Measurements from ENCODE around the gene RABEP2.
A peak's percentile ranks its signal among the peaks of the same experiment; 100 is the strongest.

Gene RABEP2

DNA sequence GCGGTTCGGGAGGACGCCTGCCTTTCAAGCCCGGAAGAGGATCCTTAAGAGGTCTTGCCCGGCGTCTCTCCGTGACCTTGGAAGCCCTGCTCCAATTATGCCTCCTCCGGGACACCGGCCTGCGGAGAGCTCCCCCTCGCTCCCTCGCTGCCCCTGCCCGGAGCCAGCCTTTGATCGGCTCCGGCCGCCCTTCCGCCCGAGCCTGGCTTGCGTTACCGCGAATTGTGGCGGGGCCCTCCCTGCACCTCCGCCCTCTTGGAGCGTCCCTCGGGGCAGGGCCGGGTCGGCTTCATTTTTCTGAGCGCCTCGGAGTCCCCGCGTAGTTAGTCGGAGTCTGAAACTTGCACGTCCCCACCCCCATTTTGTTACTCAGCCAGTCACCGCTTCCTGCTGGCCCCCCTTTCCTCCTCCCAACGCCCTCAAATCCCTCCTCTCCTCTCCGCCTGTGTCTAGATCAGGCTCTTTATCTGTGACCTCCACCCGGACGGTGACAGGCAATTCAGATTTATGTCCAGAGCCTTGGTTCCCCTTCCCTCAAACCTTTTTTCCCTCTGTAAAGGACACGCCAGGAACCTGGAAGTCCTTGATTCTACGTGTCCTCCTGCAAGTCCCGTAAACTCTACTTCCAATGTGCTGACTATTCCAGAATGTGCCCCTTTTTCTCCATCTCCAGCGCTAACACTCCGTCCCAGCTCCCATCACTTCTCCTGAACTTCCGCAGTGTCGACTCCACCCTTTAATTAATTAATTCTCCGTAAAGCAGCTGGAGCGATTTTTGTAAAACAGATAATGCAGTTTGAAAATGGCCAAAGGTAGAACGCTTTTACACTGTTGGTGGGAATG, 569 bp upstream of the RABEP2 start:
- Mint-ChIP-seq H3K4me1 (ENCODE audit: low read depth in 2 of 2) (peaks cover 16 to 23% of the 10 kb centered on the region in 2 donors), H3K36me3 (ENCODE audit: insufficient read depth) (peaks cover 31% of the 10 kb centered on the region), H3K27ac (peak overlapping the region; percentile 95 to 96), H3K27me3 (no peaks in the 10 kb centered on the region), H3K9me3 (no peaks in the 10 kb centered on the region), H3K4me3 (peak overlapping the region; percentile 89 to 92)
- DNase-seq (peak; percentile 73 to 82 (median 76)), ATAC-seq (replicated peaks) (peak; percentile 73)

DNA sequence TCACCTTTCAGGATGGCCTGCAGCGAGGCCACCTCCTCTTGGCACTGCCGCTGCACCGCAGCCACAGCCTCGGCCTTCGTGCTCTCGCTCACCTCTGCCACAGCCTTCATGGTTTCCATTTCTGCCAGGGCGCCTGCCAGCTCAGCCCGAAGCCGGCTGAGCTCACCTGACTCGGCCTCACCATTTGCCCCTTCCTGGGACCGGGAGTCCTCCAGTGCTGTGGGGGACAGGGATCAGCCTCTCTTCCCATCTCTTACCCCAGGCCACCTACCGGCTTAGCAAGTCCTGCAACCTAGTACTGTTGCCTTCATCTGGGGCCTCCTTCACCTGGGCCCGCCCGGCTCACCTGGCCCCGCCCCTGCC, 658 bp downstream of the RABEP2 start:
- peaks cover 14 to 21% of the 10 kb centered on the region in 2 donors for H3K4me1 Mint-ChIP-seq (ENCODE audit: low read depth in 2 of 2)
- H3K4me3 Mint-ChIP-seq, result peak overlapping the region; percentile 89 to 92
- ATAC-seq (replicated peaks), result no peak
- peak overlapping the region; percentile 95 to 96 for H3K27ac Mint-ChIP-seq
- H3K9me3 Mint-ChIP-seq, result no peaks in the 10 kb centered on the region
- H3K36me3 Mint-ChIP-seq (ENCODE audit: insufficient read depth), result peaks cover 34% of the 10 kb centered on the region
- DNase-seq, result peak in 1 of 3 experiments; percentile 2
- no peaks in the 10 kb centered on the region for H3K27me3 Mint-ChIP-seq

DNA sequence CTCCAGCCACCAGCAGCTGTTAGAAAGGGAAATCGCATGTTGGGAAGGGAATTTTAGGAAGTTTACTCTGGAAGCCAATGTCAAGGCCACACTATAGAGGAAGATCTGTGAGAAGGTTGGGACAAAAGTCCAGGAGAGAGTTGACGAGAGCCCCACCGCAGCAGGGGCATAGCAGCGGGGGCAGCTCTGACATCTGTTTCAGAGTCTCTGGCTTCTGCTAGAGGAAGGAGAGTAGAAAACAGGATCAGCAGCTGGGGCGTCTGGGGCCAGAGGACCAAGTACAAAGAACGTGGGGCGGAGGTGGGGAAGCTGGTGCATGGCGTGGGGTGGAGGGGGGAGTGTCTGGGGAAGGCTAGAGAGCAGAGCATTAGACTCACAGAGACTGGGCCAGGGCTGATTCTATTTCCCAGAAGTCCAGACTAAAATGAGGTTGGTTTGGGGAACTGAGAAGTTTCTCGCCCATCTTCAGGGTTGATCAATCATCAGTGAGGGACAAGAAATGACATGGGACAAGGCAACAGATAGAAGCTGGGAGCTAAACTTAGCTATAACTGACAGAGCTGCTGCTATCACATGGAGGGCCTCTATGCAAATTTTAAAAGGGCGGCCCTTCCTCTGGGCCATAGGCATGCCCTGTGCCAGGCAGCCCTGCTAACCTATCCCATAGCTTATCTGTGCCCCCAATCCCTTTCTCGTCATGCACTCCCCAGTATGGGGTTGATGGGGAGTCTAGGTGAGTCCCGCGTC, 1.2 kb downstream of the RABEP2 start:
- Mint-ChIP-seq H3K9me3 (no peaks in the 10 kb centered on the region), H3K4me3 (peak overlapping the region; percentile 89 to 92), H3K27ac (peak overlapping the region; percentile 95 to 96), H3K27me3 (no peaks in the 10 kb centered on the region), H3K36me3 (ENCODE audit: insufficient read depth) (peaks cover 34% of the 10 kb centered on the region), H3K4me1 (ENCODE audit: low read depth in 2 of 2) (peaks cover 14 to 21% of the 10 kb centered on the region in 2 donors)
- ATAC-seq (replicated peaks) (no peak), DNase-seq (no peak)

DNA sequence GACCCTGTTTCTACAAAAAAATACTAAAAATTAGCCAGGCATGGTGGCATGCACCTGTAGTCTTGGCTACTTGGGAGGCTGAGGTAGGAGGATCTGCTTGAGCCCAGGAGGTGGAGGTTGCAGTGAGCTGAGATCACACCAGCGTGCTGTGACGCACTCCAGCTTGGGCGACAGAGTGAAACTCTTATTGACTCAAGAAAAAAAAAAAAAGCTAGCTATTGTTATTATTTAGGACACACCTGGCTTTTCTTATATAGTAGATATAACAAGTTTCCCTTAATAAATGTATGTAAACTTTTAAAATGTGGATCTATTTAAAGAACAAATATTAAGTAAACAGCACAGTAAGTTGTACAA, 1.8 kb downstream of the RABEP2 start:
- DNase-seq (no peak), ATAC-seq (replicated peaks) (no peak)
- peaks cover 14 to 21% of the 10 kb centered on the region in 2 donors for H3K4me1 Mint-ChIP-seq (ENCODE audit: low read depth in 2 of 2)
- H3K27me3 Mint-ChIP-seq, result no peaks in the 10 kb centered on the region
- no peaks in the 10 kb centered on the region for H3K9me3 Mint-ChIP-seq
- peak overlapping the region; percentile 61 to 95 for H3K27ac Mint-ChIP-seq
- peaks cover 37% of the 10 kb centered on the region for H3K36me3 Mint-ChIP-seq (ENCODE audit: insufficient read depth)
- peak overlapping the region; percentile 89 to 92 for H3K4me3 Mint-ChIP-seq

DNA sequence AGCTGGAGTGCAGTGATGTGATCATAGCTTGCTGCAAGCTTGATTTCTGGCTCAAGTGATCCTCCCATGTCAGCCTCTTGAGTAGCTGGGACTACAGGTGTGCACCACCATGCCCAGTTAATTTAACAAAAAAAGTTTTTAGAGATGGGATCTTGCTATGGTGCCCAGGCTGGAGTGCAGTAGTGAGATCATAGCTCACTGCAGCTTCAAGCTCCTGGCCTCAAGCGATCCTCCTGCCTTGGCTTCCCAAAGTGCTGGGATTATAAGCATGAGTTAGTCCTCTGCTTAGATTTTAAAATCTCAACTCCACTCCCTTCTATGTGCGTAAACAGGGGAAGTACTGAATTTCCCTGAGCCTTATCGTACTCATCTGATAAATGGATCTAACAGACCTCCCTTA, 6.3 kb downstream of the RABEP2 start:
- H3K9me3 Mint-ChIP-seq, result no peaks in the 10 kb centered on the region
- peaks cover 62% of the 10 kb centered on the region for H3K36me3 Mint-ChIP-seq (ENCODE audit: insufficient read depth)
- no peaks in the 10 kb centered on the region for H3K27me3 Mint-ChIP-seq
- DNase-seq (no peak), ATAC-seq (replicated peaks) (no peak)
- H3K4me1 Mint-ChIP-seq (ENCODE audit: low read depth in 2 of 2), result peaks cover 3 to 4% of the 10 kb centered on the region in 2 donors
- H3K4me3 Mint-ChIP-seq, result no peak overlapping the region
- no peak overlapping the region for H3K27ac Mint-ChIP-seq

DNA sequence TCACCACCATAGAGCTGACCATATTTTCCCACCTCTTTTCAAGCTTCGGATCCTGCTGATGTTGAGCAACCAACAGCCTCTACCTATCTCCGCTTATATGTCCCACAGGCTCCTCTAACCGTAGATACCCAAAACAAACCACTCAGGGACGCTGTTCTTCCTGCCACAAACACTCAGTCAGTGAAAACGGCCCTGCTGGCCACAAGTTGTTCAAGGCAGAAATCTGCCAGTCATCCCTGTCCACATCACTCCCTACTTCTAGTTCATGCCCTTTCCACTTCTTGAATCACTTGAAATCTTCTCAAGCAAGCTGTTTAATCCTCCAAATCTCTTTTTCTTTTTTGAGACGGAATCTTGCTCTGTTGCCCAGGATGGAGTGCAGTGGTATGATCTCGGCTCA, 7.9 kb downstream of the RABEP2 start:
- no peaks in the 10 kb centered on the region for H3K4me1 Mint-ChIP-seq (ENCODE audit: low read depth in 2 of 2)
- ATAC-seq (replicated peaks), result no peak
- no peak overlapping the region for H3K27ac Mint-ChIP-seq
- H3K4me3 Mint-ChIP-seq, result no peak overlapping the region
- H3K36me3 Mint-ChIP-seq (ENCODE audit: insufficient read depth), result peaks cover 71% of the 10 kb centered on the region
- no peaks in the 10 kb centered on the region for H3K27me3 Mint-ChIP-seq
- H3K9me3 Mint-ChIP-seq, result no peaks in the 10 kb centered on the region
- no peak for DNase-seq

DNA sequence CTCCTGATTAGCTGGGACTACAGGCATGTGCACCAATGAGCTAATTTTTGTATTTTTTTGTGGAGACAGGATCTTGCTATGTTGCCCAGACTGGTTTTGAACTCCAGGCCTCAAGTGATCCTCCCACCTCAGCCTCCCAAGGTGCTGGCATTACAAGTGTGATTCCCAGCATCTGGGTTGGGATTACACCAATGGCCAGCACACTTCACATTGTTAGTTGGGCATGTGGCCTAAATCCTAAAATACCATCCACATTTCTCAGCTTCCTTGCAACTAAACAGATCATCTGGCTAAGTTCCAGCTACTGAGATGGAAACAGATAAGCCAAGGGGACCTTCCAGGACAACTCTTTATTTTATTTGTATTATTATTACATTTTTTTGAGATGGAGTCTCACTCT, 9.9 kb downstream of the RABEP2 start:
- H3K36me3 Mint-ChIP-seq (ENCODE audit: insufficient read depth), result peaks cover 73% of the 10 kb centered on the region

DNA sequence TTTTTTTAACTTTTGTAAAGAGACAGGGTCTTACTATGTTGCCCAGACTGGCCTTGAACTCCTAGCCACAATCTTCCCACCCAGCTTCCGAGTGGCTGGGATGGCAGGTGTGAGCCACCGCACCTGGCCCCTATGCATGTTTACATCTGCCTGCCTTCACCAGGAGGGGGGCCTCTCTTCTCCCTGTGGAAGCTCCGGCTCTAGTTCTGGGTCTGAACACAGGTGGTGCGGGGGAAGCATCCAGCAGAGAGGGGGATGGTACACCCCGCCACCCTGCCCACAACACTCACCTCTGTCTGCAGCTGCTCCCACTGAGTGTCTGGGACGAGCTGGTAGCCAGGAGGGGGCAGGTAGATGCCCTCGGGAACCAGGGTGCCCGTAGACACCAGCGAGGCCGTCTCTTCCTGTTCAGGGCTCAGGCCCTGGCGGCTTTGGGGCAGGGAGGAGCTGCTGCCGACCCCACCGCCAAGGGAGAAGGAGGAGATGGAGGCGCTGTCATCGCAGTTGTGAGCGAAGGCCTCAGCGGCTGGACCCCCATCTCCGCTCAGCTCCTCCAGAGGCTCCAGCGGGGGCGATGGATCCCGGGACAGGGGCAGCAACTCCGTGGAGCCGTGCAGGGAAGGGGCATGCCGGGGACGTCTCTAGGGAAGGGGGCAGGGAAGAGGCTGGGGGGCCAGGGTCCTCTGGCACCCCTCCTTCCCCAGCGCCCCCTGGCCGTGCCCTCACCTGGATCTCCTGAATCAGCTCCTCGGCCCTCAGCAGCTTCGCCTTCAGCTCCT, 10.9 kb downstream of the RABEP2 start:
- Mint-ChIP-seq H3K9me3 (no peaks in the 10 kb centered on the region), H3K4me3 (no peak overlapping the region), H3K27ac (peak overlapping the region; percentile 53 to 56), H3K36me3 (ENCODE audit: insufficient read depth) (peaks cover 82% of the 10 kb centered on the region), H3K4me1 (ENCODE audit: low read depth in 2 of 2) (no peaks in the 10 kb centered on the region), H3K27me3 (no peaks in the 10 kb centered on the region)
- ATAC-seq (replicated peaks) (no peak), DNase-seq (no peak)

More for the DNA sequence above, 9.9 kb downstream of the RABEP2 start:
- Mint-ChIP-seq H3K4me3 (no peak overlapping the region), H3K27ac (peak overlapping the region in 1 of 2 donors; percentile 53), H3K9me3 (no peaks in the 10 kb centered on the region), H3K27me3 (no peaks in the 10 kb centered on the region), H3K4me1 (ENCODE audit: low read depth in 2 of 2) (no peaks in the 10 kb centered on the region)
- DNase-seq (no peak), ATAC-seq (replicated peaks) (no peak)

DNA sequence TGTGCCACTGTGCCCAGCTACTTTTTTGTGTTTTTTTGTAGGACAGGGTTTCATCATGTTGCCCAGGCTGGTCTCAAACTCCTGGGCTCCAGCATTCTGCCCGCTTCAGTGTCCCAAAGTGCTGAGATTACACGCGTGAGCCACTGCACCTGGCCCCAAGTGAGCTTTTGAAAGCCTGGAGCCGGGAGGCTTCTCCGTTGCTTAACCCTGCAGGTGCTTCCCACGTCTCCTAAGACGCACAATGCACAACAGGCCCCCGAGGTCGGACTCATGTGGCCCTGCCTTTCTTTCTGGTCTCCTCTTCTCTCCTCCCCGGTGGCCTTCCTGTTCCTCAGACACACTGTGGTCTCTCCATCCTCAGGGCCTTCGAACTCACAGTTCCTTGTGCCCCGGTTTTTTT, 12.5 kb downstream of the RABEP2 start:
- no peaks in the 10 kb centered on the region for H3K4me1 Mint-ChIP-seq (ENCODE audit: low read depth in 2 of 2)
- ATAC-seq (replicated peaks), result no peak
- no peak for DNase-seq
- H3K27ac Mint-ChIP-seq, result no peak overlapping the region
- no peak overlapping the region for H3K4me3 Mint-ChIP-seq
- H3K36me3 Mint-ChIP-seq (ENCODE audit: insufficient read depth), result peaks cover 81% of the 10 kb centered on the region
- no peaks in the 10 kb centered on the region for H3K9me3 Mint-ChIP-seq
- H3K27me3 Mint-ChIP-seq, result no peaks in the 10 kb centered on the region

DNA sequence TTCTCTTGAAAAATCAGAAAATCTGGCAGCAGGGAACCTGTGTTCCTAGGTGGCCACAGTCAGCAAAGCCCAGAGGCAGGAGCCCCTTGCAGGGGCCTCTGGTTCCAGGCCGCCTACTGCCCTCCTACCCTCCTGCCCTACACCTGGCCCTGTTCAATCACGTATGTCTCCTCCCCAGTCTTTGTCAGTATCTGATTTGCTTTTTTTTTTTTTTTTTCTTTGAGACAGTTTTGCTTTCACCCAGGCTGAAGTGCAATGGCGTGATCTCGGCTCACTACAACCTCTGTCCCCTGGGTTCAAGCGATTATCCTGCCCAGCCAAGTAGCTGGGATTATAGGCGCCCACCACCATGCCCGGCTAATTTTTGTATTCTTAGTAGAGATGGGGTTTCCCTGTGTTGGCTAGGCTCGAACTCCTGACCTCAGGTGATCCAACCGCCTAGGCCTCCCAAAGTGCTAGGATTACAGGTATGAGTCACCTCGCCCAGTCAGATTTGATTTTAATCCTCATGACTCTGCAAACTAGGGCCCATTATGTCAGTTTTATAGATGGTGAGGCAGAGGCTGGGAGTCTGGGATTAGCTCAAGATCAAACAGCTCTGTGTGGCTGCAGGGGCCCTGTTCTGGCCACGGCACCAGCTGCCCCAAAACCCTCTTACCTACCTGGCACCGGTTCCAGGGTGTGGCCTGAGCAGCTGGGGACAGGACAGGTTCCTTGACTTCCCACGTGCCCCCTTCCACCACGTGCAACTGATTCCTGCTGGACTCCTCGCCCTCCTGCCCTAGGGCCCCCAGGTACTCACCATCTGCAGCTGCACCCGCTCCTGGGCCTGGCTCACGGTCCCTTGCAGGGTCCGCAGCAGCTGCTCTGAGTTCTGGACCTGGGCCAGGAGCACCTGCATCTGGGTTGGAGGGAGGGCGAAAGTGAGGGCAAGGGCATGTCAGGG, 14.7 kb downstream of the RABEP2 start:
- Mint-ChIP-seq H3K36me3 (ENCODE audit: insufficient read depth) (peaks cover 68% of the 10 kb centered on the region), H3K27me3 (no peaks in the 10 kb centered on the region), H3K4me1 (ENCODE audit: low read depth in 2 of 2) (no peaks in the 10 kb centered on the region), H3K27ac (peak overlapping the region; percentile 38 to 62), H3K4me3 (no peak overlapping the region), H3K9me3 (no peaks in the 10 kb centered on the region)
- ATAC-seq (replicated peaks), result no peak
- no peak for DNase-seq

DNA sequence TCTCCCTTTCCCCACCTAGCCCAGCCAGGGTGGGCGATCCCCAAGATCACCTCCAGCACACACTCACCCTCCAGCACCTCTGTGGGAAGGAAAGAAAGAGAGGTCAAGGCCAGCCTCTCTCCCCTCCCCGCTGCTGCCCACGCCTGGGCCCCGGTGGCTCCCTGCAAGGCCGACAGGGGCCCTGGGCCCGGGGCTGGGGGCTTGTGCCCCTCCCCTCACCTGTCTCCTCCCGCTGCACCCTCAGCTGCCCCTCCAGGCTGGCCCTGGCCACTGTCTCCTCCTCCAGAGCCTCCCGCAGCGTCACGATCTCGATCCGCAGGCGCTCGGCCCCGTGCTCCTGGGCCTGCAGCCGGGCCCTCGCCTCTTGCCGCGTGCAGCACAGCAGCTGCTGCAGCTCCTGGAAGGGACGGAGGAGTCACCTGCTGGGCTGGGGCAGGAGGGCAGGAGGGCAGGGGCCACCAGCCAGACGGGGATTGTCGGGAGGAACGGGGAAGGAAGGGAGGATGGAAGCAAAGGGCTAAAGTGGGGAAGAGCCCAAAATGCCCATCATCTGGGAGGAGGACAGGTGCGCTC, 19.2 kb downstream of the RABEP2 start:
- ATAC-seq (replicated peaks), result no peak
- no peak overlapping the region for H3K27ac Mint-ChIP-seq
- peaks cover 30% of the 10 kb centered on the region for H3K36me3 Mint-ChIP-seq (ENCODE audit: insufficient read depth)
- no peaks in the 10 kb centered on the region for H3K9me3 Mint-ChIP-seq
- H3K4me3 Mint-ChIP-seq, result no peak overlapping the region
- no peak for DNase-seq
- H3K27me3 Mint-ChIP-seq, result no peaks in the 10 kb centered on the region
- no peaks in the 10 kb centered on the region for H3K4me1 Mint-ChIP-seq (ENCODE audit: low read depth in 2 of 2)

DNA sequence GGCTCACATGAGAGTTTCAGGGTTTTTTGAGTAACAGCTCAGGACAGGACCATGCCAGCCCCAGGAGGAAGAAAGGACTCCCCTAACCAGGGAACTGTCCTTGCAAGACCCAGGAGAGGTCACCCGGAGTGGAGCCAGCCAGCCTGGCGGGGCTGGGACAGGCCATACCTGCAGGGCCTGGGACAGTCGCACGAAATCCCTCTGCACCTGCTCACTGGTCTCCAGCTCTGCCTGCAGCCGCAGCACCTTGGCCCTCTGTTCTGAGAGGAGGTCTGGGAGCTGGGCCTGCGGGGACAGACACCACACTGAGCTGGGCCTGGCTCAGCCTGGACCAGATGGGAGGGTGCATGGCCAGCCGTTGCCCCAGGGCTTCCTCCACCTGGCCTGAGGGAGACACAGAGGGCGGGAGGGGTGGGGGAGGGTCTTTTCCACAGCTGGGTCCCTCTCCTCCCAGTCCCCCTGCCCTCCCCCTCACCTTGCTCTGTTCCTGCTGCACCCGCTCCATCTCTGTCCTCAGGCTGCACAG, 19.7 kb downstream of the RABEP2 start:
- Mint-ChIP-seq H3K4me1 (ENCODE audit: low read depth in 2 of 2) (no peaks in the 10 kb centered on the region), H3K36me3 (ENCODE audit: insufficient read depth) (peaks cover 24% of the 10 kb centered on the region), H3K4me3 (no peak overlapping the region), H3K27ac (no peak overlapping the region), H3K27me3 (no peaks in the 10 kb centered on the region), H3K9me3 (no peaks in the 10 kb centered on the region)
- ATAC-seq (replicated peaks), result no peak
- no peak for DNase-seq
